HG02938 (cell line): Measurements from ENCODE around the gene LAMA5.

Experiments used
- ATAC-seq: cut with Tn5 transposase; IDR thresholded peaks from one replicate; pipeline ENCODE4 v1.9.1; 2021; ENCODE audit warnings: mild to moderate bottlenecking, moderate library complexity; ENCODE audit not compliant: unreplicated experiment

LAMA5 gene

DNA sequence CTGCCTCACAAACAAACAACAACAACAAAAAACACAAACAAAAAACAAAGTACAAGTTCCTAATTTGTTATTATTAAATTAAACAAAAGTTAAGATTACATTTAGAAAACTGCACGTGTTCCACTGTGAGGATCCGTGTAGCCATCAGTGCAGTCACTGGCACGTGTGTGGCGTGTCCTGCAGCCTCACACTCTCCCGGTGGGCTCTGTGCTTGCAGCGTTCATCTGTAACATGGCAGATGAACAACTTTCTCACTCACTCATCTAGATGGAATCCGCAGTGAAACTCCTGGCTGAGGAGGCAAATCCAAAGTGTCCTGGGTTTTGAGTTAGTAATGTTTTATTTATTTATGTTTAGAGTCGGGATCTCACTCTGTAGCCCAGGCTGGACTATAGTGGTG, 77.2 kb downstream of the LAMA5 start:
- ATAC-seq = no peak

DNA sequence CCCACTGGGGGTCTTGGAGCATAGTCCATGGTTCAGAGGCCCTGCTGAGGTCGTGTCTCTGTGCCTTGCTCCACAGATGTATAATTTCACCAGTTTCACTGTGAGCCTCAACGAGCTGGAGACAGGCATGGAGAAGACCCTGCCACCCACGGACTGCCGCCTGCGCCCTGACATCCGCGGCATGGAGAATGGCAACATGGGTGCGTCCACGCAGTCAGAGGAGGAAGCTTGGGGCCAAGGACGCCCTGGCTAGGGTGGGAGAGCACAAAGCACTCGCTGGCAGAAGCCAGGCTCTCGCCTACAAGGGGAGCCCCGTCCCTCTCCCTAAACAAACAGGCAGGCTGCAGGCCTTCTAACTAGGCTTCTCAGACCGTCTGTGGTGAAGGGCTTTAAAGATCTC, 78.0 kb downstream of the LAMA5 start:
- no peak for ATAC-seq

DNA sequence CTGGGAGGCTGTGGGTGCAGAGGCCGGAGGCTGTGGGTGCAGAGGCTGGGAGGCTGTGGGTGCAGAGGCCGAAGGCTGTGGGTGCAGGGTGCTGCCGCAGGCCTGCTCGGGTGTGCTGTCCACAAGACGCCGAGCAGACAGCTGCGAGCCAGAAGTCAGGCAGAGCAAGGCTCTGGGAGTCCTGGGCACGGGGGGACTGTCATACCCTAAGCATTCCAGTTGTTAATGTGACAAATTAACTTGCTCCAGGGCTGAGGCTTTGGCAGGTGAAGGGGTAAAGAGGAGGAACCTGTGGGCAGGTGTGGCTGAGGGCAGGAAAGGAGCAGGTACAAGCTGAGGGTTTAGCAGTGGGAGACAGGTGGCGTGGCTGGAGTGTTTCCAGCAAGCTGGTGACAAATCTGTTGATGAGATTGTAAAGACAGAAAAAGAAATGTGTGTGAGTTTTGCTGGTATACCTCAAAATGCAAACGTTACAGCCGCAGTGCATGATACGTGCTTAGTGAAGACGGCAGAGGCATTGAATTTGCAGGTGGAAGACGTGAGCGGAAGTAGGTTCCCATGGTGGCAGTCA, 78.5 kb downstream of the LAMA5 start:
- ATAC-seq = no peak

DNA sequence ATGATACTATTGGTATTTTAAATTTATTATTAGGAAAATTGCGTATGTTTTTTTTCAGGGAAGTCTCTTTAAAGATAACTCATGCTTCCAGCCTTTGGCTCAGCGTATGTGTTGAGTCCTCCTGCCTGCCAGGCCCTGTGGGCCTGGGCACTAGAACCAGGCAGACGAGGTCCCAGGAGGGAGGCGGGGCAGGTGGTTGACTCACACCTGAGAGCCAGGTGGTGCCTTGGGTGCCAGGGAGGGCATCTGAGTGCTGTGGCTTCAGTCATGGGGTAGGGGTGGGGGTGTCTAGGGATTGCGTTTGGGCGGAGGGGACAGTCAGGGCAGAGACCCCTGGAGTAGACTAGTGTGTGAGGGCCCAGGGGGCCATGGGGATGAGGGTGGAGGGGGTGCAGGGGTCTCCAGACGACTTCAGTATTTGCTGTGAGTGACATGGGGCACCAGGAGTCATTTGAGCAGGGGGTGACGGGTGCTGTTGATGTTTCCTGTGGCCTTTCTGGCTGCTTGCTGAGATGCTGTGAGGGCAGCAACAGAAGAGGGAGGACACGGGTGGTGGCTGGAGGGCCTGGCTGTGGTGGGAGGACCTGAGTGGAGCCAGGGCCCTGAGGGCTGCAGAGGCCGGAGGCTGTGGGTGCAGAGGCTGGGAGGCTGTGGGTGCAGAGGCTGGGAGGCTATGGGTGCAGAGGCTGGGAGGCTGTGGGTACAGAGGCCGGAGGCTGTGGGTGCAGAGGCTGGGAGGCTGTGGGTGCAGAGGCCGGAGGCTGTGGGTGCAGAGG, 79.2 kb downstream of the LAMA5 start:
- no peak for ATAC-seq

DNA sequence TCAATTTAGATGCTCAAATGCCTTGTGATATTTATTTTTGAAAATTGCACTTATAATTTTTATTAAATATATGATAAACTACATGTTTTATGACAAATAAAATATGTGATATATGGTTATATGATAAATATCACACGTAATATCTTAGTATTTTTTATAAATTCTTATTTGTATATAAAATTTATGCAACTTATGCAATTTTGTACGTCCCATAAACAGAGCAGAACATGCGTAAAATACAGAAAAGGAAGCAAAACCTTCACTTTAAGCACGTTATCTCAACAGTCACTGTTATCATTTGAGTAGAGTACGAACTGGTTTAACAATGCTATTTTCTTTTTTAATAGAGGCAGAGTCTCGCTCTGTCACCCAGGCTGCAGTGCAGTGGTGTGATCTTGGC, 80.0 kb downstream of the LAMA5 start:
- no peak for ATAC-seq

DNA sequence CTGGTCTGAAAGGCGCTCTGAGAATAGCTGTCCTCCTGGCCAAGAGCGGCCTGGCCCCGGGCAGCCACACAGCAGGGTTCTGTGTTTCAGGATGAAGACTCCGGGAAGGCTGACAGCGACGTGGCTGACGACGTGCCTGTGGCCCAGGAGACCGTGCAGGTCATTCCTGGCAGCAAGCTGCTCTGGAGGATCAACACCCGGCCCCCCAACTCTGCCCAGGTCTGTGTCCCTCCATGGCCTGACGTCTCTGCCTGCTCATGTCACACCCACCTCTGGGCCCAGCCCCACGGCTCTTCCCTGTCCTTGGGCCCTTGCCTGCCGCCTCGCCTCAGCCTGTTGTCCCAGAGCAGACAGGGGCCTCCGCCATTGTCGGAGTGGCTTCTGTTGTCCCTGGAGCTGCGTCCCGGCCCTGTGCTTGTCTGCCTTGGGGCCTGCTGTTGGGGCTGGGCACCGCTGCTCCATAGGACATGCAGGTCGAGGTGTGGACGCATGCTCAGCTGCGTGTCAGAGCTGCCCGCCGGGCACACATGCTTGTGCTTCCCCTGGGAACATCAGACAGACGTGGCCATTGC, 80.5 kb downstream of the LAMA5 start:
- ATAC-seq = no peak

GRCh38 chr20:62285722-62286121, 81.4 kb downstream of the LAMA5 start:
- ATAC-seq = no peak

DNA sequence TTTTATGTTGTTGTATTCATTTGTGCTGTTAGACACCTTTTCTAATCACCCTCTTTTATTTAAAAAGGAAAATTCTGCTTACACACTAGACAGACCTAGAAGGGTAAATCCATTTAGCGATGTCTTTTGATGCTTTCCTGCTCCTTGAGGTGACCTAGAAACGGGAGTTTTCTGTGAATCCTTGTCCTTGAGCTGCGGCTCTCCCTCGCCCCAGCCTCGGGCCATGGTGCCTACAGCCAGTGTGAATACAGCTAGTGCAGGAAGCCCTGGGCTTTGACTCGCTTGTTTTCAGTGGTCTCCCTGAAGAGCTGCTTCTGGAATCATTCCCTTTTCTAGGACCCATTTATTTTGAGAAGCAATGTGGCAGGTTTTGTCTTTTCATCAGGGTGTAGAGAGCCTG, 82.0 kb downstream of the LAMA5 start:
- ATAC-seq = no peak

DNA sequence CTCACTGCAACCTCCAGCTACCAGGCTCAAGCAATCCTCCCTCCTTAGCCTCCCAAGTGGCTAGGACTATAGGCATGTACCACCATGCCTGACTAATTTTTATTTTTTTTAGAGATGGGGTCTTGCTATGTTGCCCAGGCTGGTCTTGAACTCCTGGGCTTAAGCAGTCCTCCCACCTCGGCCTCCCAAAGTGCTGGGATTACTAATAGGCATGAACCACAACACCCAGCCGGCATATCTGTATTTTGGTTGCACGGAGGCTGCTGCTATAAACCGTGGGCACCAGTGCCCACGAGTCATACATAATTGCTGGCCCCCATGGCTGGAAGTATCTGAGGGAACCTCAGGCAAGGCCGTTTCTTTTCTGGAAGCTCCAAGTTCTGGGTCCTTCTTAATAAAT, 82.7 kb downstream of the LAMA5 start:
- no peak for ATAC-seq

GRCh38 chr20:62282877-62283503, 84.1 kb downstream of the LAMA5 start:
- no peak for ATAC-seq

- no peak for ATAC-seq
These were observed 85.0 kb downstream of the LAMA5 start for GRCh38 chr20:62282103-62282502.

DNA sequence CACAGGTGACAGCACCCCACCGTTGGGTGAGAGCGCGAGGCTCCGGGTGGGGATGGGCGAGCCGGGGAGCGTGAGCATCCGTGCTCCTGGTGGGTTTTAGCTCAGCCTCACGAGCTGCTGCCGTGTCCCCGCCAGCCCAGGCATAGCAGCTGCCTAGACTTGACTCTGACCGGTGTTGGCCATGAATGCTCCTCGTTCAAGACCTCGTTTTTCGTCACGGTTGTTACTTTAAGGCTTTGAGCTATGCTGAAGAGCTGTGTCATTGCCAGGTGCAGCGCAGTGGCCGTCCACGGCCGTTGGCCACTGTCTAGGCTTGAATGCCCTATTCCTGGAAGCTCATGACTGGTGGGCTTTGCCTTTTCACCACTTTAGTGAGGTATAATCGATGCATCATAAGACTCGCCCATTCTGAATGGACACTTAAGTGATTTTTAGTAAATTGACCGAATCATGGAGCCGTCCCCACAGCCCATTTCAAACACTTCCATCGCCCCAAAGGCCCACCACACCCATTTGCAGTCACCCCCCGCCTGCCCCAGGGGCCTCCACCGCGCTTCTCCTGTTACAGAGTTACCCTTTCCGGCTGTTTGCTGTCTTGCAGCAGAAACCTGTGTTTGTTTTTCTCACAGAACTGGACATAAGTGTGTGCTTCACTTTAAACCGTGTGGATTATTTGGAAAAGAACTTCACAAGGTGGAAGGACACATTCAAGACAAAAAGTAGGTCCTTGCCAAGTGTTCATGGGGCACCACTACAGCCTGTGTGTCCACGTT, 85.8 kb downstream of the LAMA5 start:
- no peak for ATAC-seq

DNA sequence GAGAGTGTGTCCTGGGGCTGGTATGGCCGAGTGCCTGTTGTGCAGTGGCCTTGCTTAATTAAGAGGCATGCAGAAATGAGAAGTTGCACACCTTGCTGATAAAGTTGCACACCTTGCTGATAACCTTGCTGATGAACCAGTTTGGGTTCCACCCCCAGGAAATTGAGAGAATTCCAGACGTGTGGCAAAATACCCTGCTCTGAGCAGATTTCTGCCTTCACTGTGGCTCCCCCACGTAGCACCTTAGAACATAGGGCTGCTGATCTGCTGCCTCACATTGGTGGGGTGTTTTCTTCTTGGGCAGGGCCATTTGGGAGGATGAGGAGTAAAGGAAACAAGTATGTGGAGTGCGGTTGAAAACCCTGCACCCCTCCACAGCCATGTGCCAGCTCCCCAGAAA, 86.8 kb downstream of the LAMA5 start:
- ATAC-seq = no peak

DNA sequence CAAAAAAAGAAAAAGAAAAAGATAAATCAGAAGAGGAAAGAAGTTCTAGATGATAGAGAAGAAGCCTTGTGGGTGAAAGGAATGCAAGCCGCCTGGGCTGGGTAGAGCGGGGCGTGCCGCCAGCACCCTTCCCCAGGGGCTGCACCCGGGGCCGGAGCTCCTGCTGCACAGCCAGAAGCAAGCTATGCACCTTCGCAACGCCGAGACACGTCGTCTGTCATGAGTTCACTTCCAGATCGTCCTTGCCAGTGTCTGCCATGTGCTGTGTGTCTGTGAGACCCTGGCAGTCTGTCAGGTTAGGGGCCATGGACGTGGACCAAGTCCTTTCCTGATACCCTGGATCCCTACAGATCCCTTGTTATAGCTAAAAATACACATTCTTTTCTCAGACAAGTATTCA, 89.9 kb downstream of the LAMA5 start:
- ATAC-seq = no peak

- ATAC-seq = no peak
These were observed 90.7 kb downstream of the LAMA5 start for GRCh38 chr20:62276439-62276838.

GRCh38 chr20:62275219-62275618, 91.9 kb downstream of the LAMA5 start:
- ATAC-seq = no peak

DNA sequence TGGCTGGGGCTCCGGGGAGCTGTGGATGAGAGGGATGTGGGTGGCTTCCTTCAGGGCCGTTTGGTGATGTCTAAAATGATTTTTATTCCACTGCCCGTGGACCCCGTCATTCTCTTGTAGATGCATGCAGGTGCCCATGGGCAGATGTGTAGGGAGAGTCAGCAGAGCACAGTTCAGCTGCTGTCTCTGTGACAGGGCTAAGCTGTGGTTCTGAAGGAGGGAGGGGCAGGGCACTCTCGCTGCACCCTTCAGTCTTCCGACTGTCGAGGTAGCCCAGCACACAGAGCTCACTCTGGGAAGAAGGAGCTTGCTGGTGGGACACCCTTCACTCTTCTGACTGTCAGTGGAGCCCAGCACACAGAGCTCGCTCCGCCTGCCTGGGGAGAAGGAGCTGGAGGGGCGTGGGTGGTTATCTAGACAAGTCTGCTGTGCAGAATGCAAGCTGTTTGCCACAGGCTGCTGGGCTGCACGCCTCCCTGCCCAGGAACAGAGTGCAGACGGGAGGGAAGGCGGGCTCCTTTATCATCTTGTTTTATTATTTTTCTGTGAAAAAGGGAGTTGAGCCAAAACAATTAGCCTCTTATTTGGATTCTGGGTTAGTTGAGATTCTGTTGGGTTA, 92.7 kb downstream of the LAMA5 start:
- ATAC-seq = no peak

- ATAC-seq = no peak
These were observed 93.7 kb downstream of the LAMA5 start for GRCh38 chr20:62273416-62273815.

DNA sequence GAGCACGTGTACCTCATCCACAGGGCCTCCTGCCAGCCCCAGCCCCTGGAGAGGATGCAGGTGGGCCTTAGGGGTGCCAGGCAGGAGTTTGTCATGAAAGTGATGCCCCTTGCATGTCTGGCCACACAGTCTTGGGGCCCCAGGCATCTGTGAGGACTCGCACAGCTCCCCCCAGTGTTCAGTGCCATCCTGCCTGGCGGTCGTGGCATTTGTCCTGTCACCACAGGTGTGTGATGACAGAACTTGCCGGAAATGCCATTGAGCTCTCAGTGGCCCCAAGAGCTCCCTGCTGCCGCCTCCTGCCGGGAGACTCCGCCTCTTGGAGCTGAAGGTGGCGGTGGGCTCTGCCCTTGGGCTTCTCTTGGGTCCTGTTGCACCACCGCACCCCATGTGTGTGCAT, 94.9 kb downstream of the LAMA5 start:
- ATAC-seq = no peak

DNA sequence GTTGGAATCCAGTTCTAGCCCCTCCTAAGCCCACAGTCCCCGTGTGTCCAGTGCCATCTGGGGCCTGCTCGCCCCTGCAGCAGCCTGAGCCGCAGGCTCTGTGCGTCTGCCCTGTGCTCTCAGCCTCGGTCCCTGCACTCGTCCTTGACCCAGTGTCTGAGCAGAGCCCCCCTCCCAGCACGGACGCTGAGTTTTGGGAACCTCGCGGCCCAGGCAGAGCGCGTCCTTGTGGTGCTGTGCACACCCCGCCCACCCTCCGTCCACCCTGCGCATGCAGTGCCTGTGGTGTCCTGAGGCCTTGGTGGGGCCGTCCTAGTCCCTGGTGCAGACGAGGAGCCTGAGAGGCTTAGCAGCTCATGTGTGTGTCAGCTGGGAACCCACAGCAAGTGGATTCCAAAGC, 97.2 kb downstream of the LAMA5 start:
- ATAC-seq = no peak

GRCh38 chr20:62269378-62269777, 97.7 kb downstream of the LAMA5 start:
- no peak for ATAC-seq
